ENCODE measurements around the gene RYR2.

RYR2 gene

DNA sequence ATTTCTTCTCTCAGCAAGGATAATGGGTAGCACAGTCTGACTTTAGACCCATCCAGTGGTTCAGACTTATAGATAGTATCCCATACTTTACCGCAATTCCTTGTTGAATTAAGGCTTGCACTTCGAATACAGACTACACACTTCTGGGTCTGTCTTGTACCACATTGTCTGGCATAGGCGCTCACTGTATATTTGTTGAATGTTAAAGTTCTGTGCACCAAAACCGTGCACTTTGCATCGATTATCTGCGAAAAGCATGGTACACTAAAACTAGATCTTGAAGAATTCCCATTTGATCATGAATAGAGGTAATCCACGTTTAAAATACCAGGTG is 556 bp upstream of the RYR2 start:
- TF ChIP-seq, protein P1, sequence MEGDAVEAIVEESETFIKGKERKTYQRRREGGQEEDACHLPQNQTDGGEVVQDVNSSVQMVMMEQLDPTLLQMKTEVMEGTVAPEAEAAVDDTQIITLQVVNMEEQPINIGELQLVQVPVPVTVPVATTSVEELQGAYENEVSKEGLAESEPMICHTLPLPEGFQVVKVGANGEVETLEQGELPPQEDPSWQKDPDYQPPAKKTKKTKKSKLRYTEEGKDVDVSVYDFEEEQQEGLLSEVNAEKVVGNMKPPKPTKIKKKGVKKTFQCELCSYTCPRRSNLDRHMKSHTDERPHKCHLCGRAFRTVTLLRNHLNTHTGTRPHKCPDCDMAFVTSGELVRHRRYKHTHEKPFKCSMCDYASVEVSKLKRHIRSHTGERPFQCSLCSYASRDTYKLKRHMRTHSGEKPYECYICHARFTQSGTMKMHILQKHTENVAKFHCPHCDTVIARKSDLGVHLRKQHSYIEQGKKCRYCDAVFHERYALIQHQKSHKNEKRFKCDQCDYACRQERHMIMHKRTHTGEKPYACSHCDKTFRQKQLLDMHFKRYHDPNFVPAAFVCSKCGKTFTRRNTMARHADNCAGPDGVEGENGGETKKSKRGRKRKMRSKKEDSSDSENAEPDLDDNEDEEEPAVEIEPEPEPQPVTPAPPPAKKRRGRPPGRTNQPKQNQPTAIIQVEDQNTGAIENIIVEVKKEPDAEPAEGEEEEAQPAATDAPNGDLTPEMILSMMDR (IDR thresholded peaks at IDR 0.05; ENCODE audit: low read depth, low read length) = no peak
- TF ChIP-seq EZH2phosphoT487 (IDR thresholded peaks at IDR 0.05; ENCODE audit: low read depth) = no peak
- no peak overlapping the region for H3K4me3 ChIP-seq (ENCODE audit: low read length)
- no peaks in the 10 kb centered on the region for H3K4me1 ChIP-seq (ENCODE audit: low read length)
- H3K27ac ChIP-seq (ENCODE audit: low read length) = no peak overlapping the region
- no peak overlapping the region for H3K9ac ChIP-seq (ENCODE audit: low read length)
- H4K20me1 ChIP-seq (ENCODE audit: insufficient read depth, low read length) = no peaks in the 10 kb centered on the region
- no peaks in the 10 kb centered on the region for H3K9me3 ChIP-seq (ENCODE audit: insufficient read depth, low read length)
- H3K27me3 ChIP-seq (ENCODE audit: low read depth, low read length) = peaks cover 10% of the 10 kb centered on the region; the same call in 1 of the 2 replicates
- no peak overlapping the region for H2AFZ ChIP-seq (ENCODE audit: low read depth, low read length)
- no peaks in the 10 kb centered on the region for H3K36me3 ChIP-seq (replicated peaks; ENCODE audit: low read depth, low read length)
- H3K4me2 ChIP-seq (ENCODE audit: low read length) = no peak overlapping the region
- H3K79me2 ChIP-seq (ENCODE audit: low read length) = no peaks in the 10 kb centered on the region

DNA sequence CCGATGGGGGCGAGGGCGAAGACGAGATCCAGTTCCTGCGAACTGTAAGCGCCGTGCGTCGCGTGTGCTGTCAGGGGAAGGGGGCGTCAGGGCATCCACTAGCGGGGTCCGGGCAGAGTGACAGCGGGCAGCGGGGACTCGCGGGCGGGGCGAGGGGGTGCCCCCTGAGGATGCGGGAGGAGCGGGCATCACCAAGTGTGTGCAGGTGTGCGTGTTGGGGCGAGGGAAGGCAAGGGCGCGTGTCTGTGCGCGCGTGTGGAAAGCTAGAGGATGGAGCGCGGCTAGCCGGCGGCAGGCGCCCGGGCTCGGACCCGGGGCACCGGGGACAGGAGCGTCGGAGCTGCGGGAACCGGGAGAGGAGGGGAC is 525 bp downstream of the RYR2 start:
- Histone ChIP-seq H3K4me1 (ENCODE audit: low read length) (no peaks in the 10 kb centered on the region), H3K9ac (ENCODE audit: low read length) (no peak overlapping the region), H3K36me3 (replicated peaks; ENCODE audit: low read depth, low read length) (no peaks in the 10 kb centered on the region), H3K79me2 (ENCODE audit: low read length) (no peaks in the 10 kb centered on the region), H3K4me2 (ENCODE audit: low read length) (no peak overlapping the region), H3K27ac (ENCODE audit: low read length) (no peak overlapping the region), H3K27me3 (ENCODE audit: low read depth, low read length) (peaks cover 16% of the 10 kb centered on the region), H2AFZ (ENCODE audit: low read depth, low read length) (no peak overlapping the region), H3K4me3 (ENCODE audit: low read length) (no peak overlapping the region), H4K20me1 (ENCODE audit: insufficient read depth, low read length) (no peaks in the 10 kb centered on the region), H3K9me3 (ENCODE audit: insufficient read depth, low read length) (no peaks in the 10 kb centered on the region)
- TF ChIP-seq, protein P1 (IDR thresholded peaks at IDR 0.05; ENCODE audit: low read depth, low read length) = no peak
- no peak for TF ChIP-seq EZH2phosphoT487 (IDR thresholded peaks at IDR 0.05; ENCODE audit: low read depth)

DNA sequence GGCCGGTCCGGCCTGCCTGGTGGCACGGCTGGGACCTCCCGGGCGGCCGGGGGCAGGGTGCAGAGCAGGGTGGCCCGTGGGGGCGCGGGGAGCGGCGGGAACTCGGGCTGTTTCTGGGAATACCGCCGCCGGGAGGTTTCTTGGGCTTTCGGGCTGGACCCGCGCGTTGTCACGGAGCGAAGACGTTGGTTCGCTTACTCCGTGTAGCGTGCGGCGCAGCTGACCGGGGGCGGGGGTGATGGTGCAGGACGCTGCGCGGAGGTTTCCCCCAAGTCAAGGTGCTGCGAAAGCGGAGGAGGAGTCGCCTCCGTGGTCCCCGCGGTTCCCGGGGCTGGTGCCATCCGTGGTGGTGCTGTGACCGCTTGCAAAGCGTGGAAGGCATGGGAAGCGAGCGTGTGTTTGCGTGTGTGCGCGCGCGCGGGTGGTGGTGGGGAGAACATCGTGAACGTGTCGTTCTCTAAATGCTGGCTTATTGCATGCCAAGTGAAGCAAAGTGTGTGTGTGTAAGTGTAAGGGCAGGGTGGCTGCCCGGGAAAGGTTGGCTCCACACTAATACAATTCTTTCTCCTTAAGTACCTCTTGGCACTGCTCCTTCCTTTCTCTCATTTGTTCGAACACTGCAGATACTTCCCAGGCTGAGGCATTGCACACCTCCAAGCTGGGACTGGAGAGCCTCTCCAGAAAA is 1.1 kb downstream of the RYR2 start:
- Histone ChIP-seq H4K20me1 (ENCODE audit: insufficient read depth, low read length) (no peaks in the 10 kb centered on the region), H3K27me3 (ENCODE audit: low read depth, low read length) (peaks cover 19% of the 10 kb centered on the region)

DNA sequence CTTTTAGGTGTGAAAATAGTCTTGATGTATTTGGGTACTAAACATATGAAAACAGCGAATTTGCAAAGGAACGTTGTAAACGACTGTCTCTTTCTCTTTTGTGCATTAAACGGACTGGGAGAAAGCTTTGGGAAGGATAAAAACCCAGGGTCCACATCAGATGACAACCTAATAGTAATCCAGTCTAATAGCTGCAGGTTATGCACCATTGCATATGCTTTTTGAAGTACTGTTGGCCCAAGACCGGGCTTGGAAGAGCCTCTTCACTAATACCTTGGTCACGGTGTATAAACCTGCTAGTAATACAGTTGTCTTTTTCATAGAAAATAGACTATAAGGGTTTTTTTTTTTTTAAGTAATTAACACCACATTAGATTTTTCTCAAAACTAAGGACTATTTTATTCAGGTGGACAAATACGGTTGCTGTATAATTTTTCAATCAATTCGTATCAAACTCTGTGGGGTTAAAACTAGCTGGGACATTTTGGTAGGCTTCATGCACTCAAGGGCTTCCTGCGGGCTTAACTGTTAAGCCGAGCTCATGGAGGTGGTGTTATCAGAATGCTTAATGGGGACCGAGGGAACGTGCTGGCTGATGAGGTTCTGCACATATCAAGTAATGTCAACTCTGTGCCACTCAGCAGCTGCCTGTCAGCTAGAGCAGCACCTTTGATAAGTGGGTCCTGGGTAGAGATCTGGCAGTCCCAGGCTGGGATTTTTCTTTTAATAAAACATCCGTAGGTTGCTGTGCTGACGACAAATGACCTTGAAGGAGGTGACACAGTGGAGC is 2.1 kb downstream of the RYR2 start:
- peaks cover 19% of the 10 kb centered on the region for H3K27me3 ChIP-seq (ENCODE audit: low read depth, low read length)
- TF ChIP-seq EZH2phosphoT487 (IDR thresholded peaks at IDR 0.05; ENCODE audit: low read depth) = no peak
- TF ChIP-seq, protein P1 (IDR thresholded peaks at IDR 0.05; ENCODE audit: low read depth, low read length) = no peak
- no peaks in the 10 kb centered on the region for H4K20me1 ChIP-seq (ENCODE audit: insufficient read depth, low read length)
- no peaks in the 10 kb centered on the region for H3K4me1 ChIP-seq (ENCODE audit: low read length)
- no peak overlapping the region for H3K4me2 ChIP-seq (ENCODE audit: low read length)
- H3K27ac ChIP-seq (ENCODE audit: low read length) = no peak overlapping the region
- H3K36me3 ChIP-seq (replicated peaks; ENCODE audit: low read depth, low read length) = no peaks in the 10 kb centered on the region
- H2AFZ ChIP-seq (ENCODE audit: low read depth, low read length) = no peak overlapping the region
- no peak overlapping the region for H3K9ac ChIP-seq (ENCODE audit: low read length)
- no peaks in the 10 kb centered on the region for H3K79me2 ChIP-seq (ENCODE audit: low read length)
- H3K4me3 ChIP-seq (ENCODE audit: low read length) = no peak overlapping the region
- no peaks in the 10 kb centered on the region for H3K9me3 ChIP-seq (ENCODE audit: insufficient read depth, low read length)

More for the DNA sequence above, 1.1 kb downstream of the RYR2 start:
- no peak for TF ChIP-seq EZH2phosphoT487 (IDR thresholded peaks at IDR 0.05; ENCODE audit: low read depth)
- Histone ChIP-seq H3K4me3 (ENCODE audit: low read length) (no peak overlapping the region), H3K9ac (ENCODE audit: low read length) (no peak overlapping the region), H3K79me2 (ENCODE audit: low read length) (no peaks in the 10 kb centered on the region), H3K4me1 (ENCODE audit: low read length) (no peaks in the 10 kb centered on the region), H2AFZ (ENCODE audit: low read depth, low read length) (no peak overlapping the region), H3K9me3 (ENCODE audit: insufficient read depth, low read length) (no peaks in the 10 kb centered on the region), H3K27ac (ENCODE audit: low read length) (no peak overlapping the region), H3K4me2 (ENCODE audit: low read length) (no peak overlapping the region), H3K36me3 (replicated peaks; ENCODE audit: low read depth, low read length) (no peaks in the 10 kb centered on the region)

All from OCI-LY3 (cell line).